Left lung (tissue), 10 donors: ENCODE results near the gene SNTG2. TPM values are rescaled to one million over a fixed set of nuclear protein-coding genes. Genes with fewer than 3 reads are reported as not detected.
A peak's percentile ranks its signal among the peaks of the same experiment; 100 is the strongest.

Source experiments
- ATAC-seq: fragments of 200-7000 bp; cut with Tn5 transposase; one replicate; pipeline ENCODE4 v1.9.1; 2020; ENCODE audit warnings: moderate library complexity
- DNase-seq, 4 donors: peaks; one replicate each; pipeline ENCODE4 v3.0.0-alpha.2; 2013 to 2020
- H3K27ac ChIP-seq, 2 donors: fragments of 200-600 bp; sonication (generic) in 1 of 2; one replicate each; pipeline versions ENCODE4 v1.5.0 to v1.8.0; 2020 to 2021
- H3K27me3 ChIP-seq, 2 donors: fragments of 200-600 bp; sonication (generic) in 1 of 2; one replicate each; pipeline versions ENCODE4 v1.5.0 to v1.8.0; 2020 to 2021
- H3K36me3 ChIP-seq, 2 donors: fragments of 200-600 bp; sonication (generic) in 1 of 2; one replicate each; pipeline versions ENCODE4 v1.5.0 to v1.8.0; 2020 to 2021
- H3K4me1 ChIP-seq, 2 donors: fragments of 200-600 bp; one replicate each; pipeline ENCODE4 v1.8.0; 2021
- H3K4me3 ChIP-seq, 2 donors: fragments of 200-600 bp; sonication (generic) in 1 of 2; one replicate each; pipeline versions ENCODE4 v1.5.0 to v1.8.0; 2020 to 2021; ENCODE audit warnings: mild to moderate bottlenecking in 1 of 2
- H3K9me3 ChIP-seq, 2 donors: fragments of 200-600 bp; sonication (generic) in 1 of 2; one replicate each; pipeline versions ENCODE4 v1.5.0 to v1.8.0; 2020 to 2021
- CTCF ChIP-seq, 2 donors: fragments of 200-600 bp; sonication (generic) in 1 of 2; IDR thresholded peaks; one replicate each; pipeline versions ENCODE4 v1.5.0 to v1.8.0; 2021; ENCODE audit warnings: antibody characterized with exemption in 2 of 2
- intact Hi-C, 2 donors: fragments of 100-400 bp; cut with DNase I; formaldehyde crosslinking; loops; one replicate each; pipeline versions ENCODE4 v1.11.2 to v1.14.2; 2022
- polyA plus RNA-seq, 6 donors: library from polyadenylated mRNA; unstranded; fragments of 120-200 nt; gene quantifications; one replicate each; pipeline ENCODE4 v1.2.1, GENCODE V29; 2013; ENCODE audit not compliant: insufficient read length in 6 of 6
- total RNA-seq, 2 donors: library from RNA; stranded (reverse); fragmentation: NEBNext Ultra II Directional; extraction: Animal tissue kit (Norgen Biotek cat#: 25700); gene quantifications; one replicate each; pipeline ENCODE4 v1.2.1, GENCODE V29; 2021
- donor health status: DM: no; HTN: yes; CAD: no.
- donor health status: DM: no; HTN: no; CAD: no.

The SNTG2 gene
- total and polyA plus RNA-seq, 8 donors = 0.24 to 3.2 (median 0.64) TPM

GRCh38 chr2:1137264-1137663 is 186.6 kb downstream of the SNTG2 start:
- ATAC-seq (no peak), DNase-seq (no peak)
- Histone ChIP-seq H3K4me1 (no peaks in the 10 kb centered on the region), H3K36me3 (no peaks in the 10 kb centered on the region), H3K27me3 (peaks cover 0 to 5% of the 10 kb centered on the region in 2 donors), H3K9me3 (no peaks in the 10 kb centered on the region), H3K4me3 (no peak overlapping the region), H3K27ac (no peak overlapping the region)
- no peak for TF ChIP-seq CTCF (IDR thresholded peaks at IDR 0.05)
- intact Hi-C loops = no loop called here

- no peak for ATAC-seq
Measured at GRCh38 chr2:1137913-1138391, 187.3 kb downstream of the SNTG2 start.

GRCh38 chr2:1140389-1141003 is 189.8 kb downstream of the SNTG2 start:
- Histone ChIP-seq H3K9me3 (no peaks in the 10 kb centered on the region), H3K4me1 (no peaks in the 10 kb centered on the region), H3K27me3 (no peaks in the 10 kb centered on the region), H3K36me3 (no peaks in the 10 kb centered on the region), H3K27ac (peak overlapping the region in 1 of 2 donors; percentile 24), H3K4me3 (no peak overlapping the region)
- DNase-seq = no peak
- intact Hi-C loops = no loop called here
- TF ChIP-seq CTCF (IDR thresholded peaks at IDR 0.05) = peak; percentile 70 to 80
- peak; percentile 87 for ATAC-seq

More at GRCh38 chr2:1137913-1138391, 187.3 kb downstream of the SNTG2 start:
- H3K27me3 ChIP-seq = peaks cover 0 to 5% of the 10 kb centered on the region in 2 donors
- no peaks in the 10 kb centered on the region for H3K4me1 ChIP-seq
- DNase-seq = no peak
- no peak overlapping the region for H3K27ac ChIP-seq
- intact Hi-C loops = no loop called here
- H3K36me3 ChIP-seq = no peaks in the 10 kb centered on the region
- H3K9me3 ChIP-seq = no peaks in the 10 kb centered on the region
- TF ChIP-seq CTCF (IDR thresholded peaks at IDR 0.05) = no peak
- H3K4me3 ChIP-seq = no peak overlapping the region

GRCh38 chr2:1141079-1141478 is 190.4 kb downstream of the SNTG2 start:
- Histone ChIP-seq H3K27me3 (no peaks in the 10 kb centered on the region), H3K4me1 (no peaks in the 10 kb centered on the region), H3K9me3 (no peaks in the 10 kb centered on the region), H3K36me3 (no peaks in the 10 kb centered on the region), H3K4me3 (no peak overlapping the region), H3K27ac (peak overlapping the region in 1 of 2 donors; percentile 24)
- DNase-seq (no peak), ATAC-seq (no peak)
- TF ChIP-seq CTCF (IDR thresholded peaks at IDR 0.05) = no peak
- intact Hi-C loops = no loop called here

GRCh38 chr2:1143129-1143528 is 192.5 kb downstream of the SNTG2 start:
- intact Hi-C loops = no loop called here
- TF ChIP-seq CTCF (IDR thresholded peaks at IDR 0.05) = no peak
- Histone ChIP-seq H3K4me1 (no peaks in the 10 kb centered on the region), H3K9me3 (no peaks in the 10 kb centered on the region), H3K4me3 (no peak overlapping the region), H3K27me3 (no peaks in the 10 kb centered on the region), H3K36me3 (no peaks in the 10 kb centered on the region), H3K27ac (no peak overlapping the region)
- DNase-seq (no peak), ATAC-seq (no peak)
